GM12873 (cell line): ENCODE measurements around the gene CYTH4.

Source experiments
- TF ChIP-seq, protein P1 (sequence below): IDR thresholded peaks from 2 replicates; pipeline ENCODE4 v1.5.1; 2012; ENCODE audit warnings: low read depth, mild to moderate bottlenecking, moderate library complexity, low read length, control low read depth; ENCODE audit not compliant: insufficient read depth; ENCODE audit errors: missing control alignments

The CYTH4 gene

DNA sequence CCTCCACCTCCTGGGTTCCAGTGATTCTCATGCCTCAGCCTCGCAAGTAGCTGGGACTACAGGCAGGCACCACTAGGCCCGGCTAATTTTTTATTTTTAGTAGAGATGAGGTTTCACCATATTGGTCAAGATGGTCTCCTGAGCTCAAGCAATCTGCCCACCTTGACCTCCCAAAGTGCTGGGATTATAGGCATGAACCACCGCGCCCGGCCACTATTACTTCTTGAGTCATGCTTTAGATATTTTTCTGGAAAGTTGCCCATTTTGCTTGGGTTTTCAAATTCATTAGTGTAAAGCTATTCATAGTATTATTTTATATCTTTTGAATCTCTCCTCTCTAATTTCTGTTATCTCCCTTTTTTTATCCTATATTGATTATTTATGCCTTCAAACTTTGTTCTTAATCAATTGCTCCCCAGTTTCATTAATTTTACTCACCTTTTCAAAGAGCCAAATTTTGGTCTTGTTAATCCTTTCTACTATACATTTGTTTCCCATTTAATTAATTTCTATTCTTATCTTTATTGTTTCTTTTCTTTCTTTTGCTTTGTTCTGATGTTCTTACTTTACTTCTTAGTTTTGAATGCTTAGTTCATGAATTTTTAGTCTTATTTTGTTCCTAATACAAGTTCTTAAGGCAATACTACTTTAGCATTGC is 28.0 kb upstream of the CYTH4 start:
- TF ChIP-seq, protein P1, sequence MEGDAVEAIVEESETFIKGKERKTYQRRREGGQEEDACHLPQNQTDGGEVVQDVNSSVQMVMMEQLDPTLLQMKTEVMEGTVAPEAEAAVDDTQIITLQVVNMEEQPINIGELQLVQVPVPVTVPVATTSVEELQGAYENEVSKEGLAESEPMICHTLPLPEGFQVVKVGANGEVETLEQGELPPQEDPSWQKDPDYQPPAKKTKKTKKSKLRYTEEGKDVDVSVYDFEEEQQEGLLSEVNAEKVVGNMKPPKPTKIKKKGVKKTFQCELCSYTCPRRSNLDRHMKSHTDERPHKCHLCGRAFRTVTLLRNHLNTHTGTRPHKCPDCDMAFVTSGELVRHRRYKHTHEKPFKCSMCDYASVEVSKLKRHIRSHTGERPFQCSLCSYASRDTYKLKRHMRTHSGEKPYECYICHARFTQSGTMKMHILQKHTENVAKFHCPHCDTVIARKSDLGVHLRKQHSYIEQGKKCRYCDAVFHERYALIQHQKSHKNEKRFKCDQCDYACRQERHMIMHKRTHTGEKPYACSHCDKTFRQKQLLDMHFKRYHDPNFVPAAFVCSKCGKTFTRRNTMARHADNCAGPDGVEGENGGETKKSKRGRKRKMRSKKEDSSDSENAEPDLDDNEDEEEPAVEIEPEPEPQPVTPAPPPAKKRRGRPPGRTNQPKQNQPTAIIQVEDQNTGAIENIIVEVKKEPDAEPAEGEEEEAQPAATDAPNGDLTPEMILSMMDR, result no peak

GRCh38 chr22:37254867-37255233 is 27.5 kb upstream of the CYTH4 start:
- TF ChIP-seq, protein P1, result no peak

DNA sequence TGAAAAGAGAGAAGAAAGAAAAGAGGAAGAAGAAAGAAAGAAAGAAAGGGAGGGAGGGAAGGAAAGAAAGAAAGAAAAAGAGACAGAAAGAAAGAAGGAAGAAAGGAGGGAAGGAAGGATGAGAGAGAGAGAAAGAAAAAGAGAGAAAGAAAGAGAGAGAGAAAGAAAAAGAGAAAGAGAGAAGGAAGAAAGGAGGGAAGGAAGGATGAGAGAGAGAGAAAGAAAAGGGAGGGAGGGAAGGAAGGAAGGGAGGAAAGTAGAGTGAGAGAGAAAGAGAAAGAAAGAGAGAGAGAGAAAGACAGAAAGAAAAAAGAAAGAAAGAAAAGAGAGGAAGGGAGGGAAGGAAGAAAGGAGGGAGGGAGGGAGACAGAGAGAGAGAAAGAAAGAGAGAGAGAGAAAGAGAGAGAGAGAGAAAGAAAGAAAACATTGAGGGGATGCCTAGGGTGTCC is 26.7 kb upstream of the CYTH4 start:
- TF ChIP-seq, protein P1, result no peak

DNA sequence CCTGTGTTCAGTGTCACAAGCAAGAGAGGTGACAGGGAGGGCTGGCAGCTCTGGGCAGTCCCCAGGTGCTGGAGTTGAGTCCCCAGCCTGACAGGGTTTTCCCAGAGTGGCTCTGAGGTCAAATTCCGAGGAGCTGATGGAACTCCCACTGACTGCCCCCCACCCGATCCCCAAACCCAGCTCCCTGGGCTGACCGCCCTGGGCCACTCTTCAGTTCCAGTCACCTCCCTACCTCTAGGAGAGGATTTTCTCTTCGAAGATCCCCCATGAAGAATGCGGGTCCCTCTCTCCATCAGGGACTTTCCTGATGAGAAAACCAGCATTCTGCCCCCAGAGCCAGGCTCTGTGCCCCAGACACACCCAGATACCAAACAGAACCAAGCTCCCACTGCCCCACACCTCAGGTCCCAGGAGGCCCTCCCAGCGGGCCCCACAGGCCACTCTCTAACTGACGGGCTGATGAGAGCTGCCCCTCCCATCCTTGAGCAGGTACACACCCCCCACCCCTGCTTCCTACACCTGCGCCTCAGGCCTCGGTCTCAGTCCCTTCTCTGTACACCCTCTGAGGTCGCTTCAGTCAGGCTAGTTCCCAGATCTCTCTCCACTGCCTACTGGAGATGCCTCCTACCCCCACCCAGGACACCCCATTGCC is 26.1 kb upstream of the CYTH4 start:
- TF ChIP-seq, protein P1, result no peak

DNA sequence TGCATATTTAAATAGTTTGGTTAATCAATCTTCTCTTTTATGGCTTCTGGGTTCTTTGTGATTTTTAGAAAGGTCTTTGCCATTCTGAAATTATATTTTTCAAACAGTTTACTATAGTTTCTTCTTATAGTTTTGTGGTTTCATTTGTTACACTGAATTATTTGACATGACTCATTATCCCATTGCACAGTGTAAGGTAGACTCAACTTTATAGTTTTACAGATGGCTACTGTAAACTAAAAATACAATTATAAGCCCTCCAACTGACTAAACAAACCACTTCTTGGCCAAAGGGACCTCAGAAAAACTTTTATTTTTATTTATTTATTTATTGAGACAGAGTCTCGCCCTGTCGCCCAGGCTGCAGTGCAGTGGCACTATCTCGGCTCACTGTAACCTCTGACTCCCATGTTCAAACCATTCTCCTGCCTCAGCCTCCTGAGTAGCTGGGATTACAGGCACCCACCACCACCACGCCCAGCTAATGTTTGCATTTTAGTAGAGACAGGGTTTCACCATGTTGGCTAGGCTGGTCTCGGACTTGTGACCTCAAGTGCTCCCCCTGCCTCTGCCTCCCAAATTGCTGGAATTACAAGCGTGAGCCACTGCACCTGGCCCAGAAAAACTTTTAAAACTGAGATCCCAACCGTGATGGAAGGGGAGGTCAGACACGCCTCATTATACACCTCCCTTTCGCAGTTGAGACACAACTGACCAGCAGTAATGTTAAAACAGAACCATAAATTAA is 24.1 kb upstream of the CYTH4 start:
- TF ChIP-seq, protein P1, result no peak

GRCh38 chr22:37258753-37259401 is 23.4 kb upstream of the CYTH4 start:
- TF ChIP-seq, protein P1, result no peak

DNA sequence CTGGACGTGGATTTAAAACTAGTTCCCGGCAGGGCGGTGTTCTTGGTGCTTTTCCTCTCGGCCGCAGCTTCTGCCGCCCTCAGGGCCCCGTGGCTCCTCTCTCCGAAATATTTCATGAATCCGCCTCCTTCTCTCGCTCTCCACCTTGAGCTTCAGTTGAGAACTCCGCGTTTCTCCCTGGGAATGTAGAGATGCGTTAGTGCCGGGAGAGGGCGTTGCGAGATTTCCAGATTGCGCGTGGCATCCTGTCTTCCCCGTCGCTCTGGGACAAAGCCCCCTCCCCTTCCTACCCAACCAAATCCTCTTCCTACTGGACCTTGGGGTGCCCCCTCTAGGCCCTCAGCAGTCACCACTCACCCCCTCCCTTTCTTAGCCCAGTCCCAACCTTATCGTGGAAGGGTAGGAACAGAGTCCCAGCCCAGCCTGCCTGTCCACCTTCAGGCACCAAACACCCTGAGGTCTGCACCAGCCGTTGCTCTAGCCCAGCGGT is 22.7 kb upstream of the CYTH4 start:
- TF ChIP-seq, protein P1, result peak; percentile 63
